IMR-90 (cell line): ENCODE data around the gene SSTR4. TPM values are rescaled to one million over a fixed set of nuclear protein-coding genes. Genes with fewer than 3 reads are reported as not detected.

Experiments
- ATAC-seq: fragments of 200-7000 bp; cut with Tn5 transposase; 2 replicates; pipeline ENCODE4 v1.9.1; 2020; ENCODE audit warnings: low read depth, mild to moderate bottlenecking, moderate library complexity
- BruUV-seq: library from RNA; stranded (reverse); fragments of 400-500 nt; replicated peaks from 2 replicates; lab custom pipeline; 2021; lab: Mats Ljungman, UMichigan
- CTCF ChIA-PET: fragments of 300-600 bp; formaldehyde crosslinking; extraction: SDS; loops from one replicate; lab custom pipeline; 2021; ENCODE audit warnings: antibody characterized with exemption; lab: Yijun Ruan, JAX
- POLR2A ChIA-PET: fragments of 300-600 bp; sonication (Branson Sonifier 250); formaldehyde crosslinking; loops from one replicate; lab custom pipeline; 2022; ENCODE audit warnings: antibody characterized with exemption; ENCODE audit not compliant: unreplicated experiment; lab: Charles Lee
- DNase-seq: peaks from one replicate; pipeline ENCODE4 v3.0.0; 2013
- H2AFZ ChIP-seq: replicated peaks from 2 replicates; pipeline ENCODE3; 2013; ENCODE audit warnings: low read length, mild to moderate bottlenecking; ENCODE audit not compliant: poor library complexity
- H2AK5ac ChIP-seq: 2 replicates; pipeline ENCODE4 v1.6.1; 2013; ENCODE audit warnings: low read depth, low read length, inconsistent platforms
- H2AK9ac ChIP-seq: replicated peaks from 2 replicates; pipeline ENCODE3; 2013; ENCODE audit warnings: mild to moderate bottlenecking, low read depth, low read length, moderate library complexity; ENCODE audit not compliant: poor library complexity
- H2BK120ac ChIP-seq: 2 replicates; pipeline ENCODE4 v1.6.1; 2013; ENCODE audit warnings: low read depth, low read length, inconsistent platforms
- H2BK15ac ChIP-seq: 3 replicates; pipeline ENCODE4 v1.6.1; 2013; ENCODE audit warnings: low read depth, low read length, inconsistent platforms
- H2BK20ac ChIP-seq: 2 replicates; pipeline ENCODE4 v1.6.1; 2013; ENCODE audit warnings: low read depth, mild to moderate bottlenecking, inconsistent platforms, low read length, moderate library complexity
- H2BK5ac ChIP-seq: 2 replicates; pipeline ENCODE4 v1.6.1; 2013; ENCODE audit warnings: mild to moderate bottlenecking, low read depth, low read length, inconsistent platforms; ENCODE audit not compliant: poor library complexity, severe bottlenecking
- H3K14ac ChIP-seq: replicated peaks from 2 replicates; pipeline ENCODE4 v1.6.1; 2013; ENCODE audit warnings: low read depth, low read length, inconsistent platforms
- H3K18ac ChIP-seq: 2 replicates; pipeline ENCODE4 v1.6.1; 2013; ENCODE audit warnings: low read depth, low read length, control low read depth
- H3K23ac ChIP-seq: 2 replicates; pipeline ENCODE4 v1.6.1; 2013; ENCODE audit warnings: low read depth, low read length, inconsistent platforms
- H3K27ac ChIP-seq: 2 replicates; pipeline ENCODE4 v1.5.1; 2013; ENCODE audit warnings: mild to moderate bottlenecking, control low read depth, low read length; ENCODE audit not compliant: insufficient read depth
- H3K27me3 ChIP-seq: 2 replicates; pipeline ENCODE4 v1.6.1; 2013; ENCODE audit warnings: low read length; ENCODE audit not compliant: control insufficient read depth, insufficient read depth
- H3K36me3 ChIP-seq: 2 replicates; pipeline ENCODE4 v1.6.1; 2013; ENCODE audit warnings: low read length, mixed read lengths; ENCODE audit not compliant: control insufficient read depth, insufficient read depth
- H3K4ac ChIP-seq: 2 replicates; pipeline ENCODE4 v1.6.1; 2013; ENCODE audit warnings: low read depth, low read length, inconsistent platforms
- H3K4me1 ChIP-seq: 2 replicates; pipeline ENCODE4 v1.6.1; 2013; ENCODE audit warnings: low read length, mixed read lengths; ENCODE audit not compliant: control insufficient read depth, insufficient read depth
- H3K4me2 ChIP-seq: 2 replicates; pipeline ENCODE4 v1.6.1; 2013; ENCODE audit warnings: low read depth, mild to moderate bottlenecking, control low read depth, low read length, moderate library complexity
- H3K4me3 ChIP-seq: 2 replicates; pipeline ENCODE4 v1.5.1; 2013; ENCODE audit warnings: low read depth, mild to moderate bottlenecking, control low read depth, low read length, moderate library complexity; ENCODE audit not compliant: insufficient read depth
- H3K56ac ChIP-seq: 2 replicates; pipeline ENCODE4 v1.6.1; 2013; ENCODE audit warnings: low read length, inconsistent platforms; ENCODE audit not compliant: insufficient read depth; ENCODE audit errors: extremely low read depth
- H3K79me1 ChIP-seq, 2 experiments: 2 replicates each; pipeline ENCODE4 v1.6.1; 2013; ENCODE audit warnings: low read length in 2 of 2, inconsistent platforms in 1 of 2, low read depth in 1 of 2
- H3K9ac ChIP-seq: 2 replicates; pipeline ENCODE4 v1.6.1; 2013; ENCODE audit warnings: low read depth, low read length, control low read depth
- H3K9me1 ChIP-seq: 2 replicates; pipeline ENCODE4 v1.6.1; 2013; ENCODE audit warnings: low read length, inconsistent platforms; ENCODE audit not compliant: insufficient read depth
- H3K9me3 ChIP-seq: 2 replicates; pipeline ENCODE4 v1.6.1; 2013; ENCODE audit warnings: low read length; ENCODE audit not compliant: control insufficient read depth, insufficient read depth
- H4K20me1 ChIP-seq: 2 replicates; pipeline ENCODE4 v1.6.1; 2013; ENCODE audit warnings: low read length, inconsistent platforms; ENCODE audit not compliant: insufficient read depth
- H4K5ac ChIP-seq: 2 replicates; pipeline ENCODE4 v1.6.1; 2013; ENCODE audit warnings: mild to moderate bottlenecking, low read depth, low read length, control low read depth
- H4K8ac ChIP-seq, 2 experiments: 2 replicates each; pipeline ENCODE4 v1.6.1; 2013; ENCODE audit warnings: low read depth in 2 of 2, low read length in 2 of 2, control low read depth in 1 of 2, inconsistent platforms in 1 of 2
- H4K91ac ChIP-seq: 2 replicates; pipeline ENCODE4 v1.6.1; 2013; ENCODE audit warnings: low read depth, low read length, inconsistent platforms; ENCODE audit not compliant: insufficient read depth
- BHLHE40 ChIP-seq: fragments of 150-350 bp; IDR thresholded peaks from 2 replicates; pipeline ENCODE4 v1.6.1; 2016; ENCODE audit warnings: mild to moderate bottlenecking, low read depth, low read length
- CEBPB ChIP-seq: IDR thresholded peaks from 2 replicates; pipeline ENCODE4 v1.6.1; 2012; ENCODE audit warnings: low read depth, low read length, improper control_type of control experiment
- CHD1 ChIP-seq: IDR thresholded peaks from 2 replicates; pipeline ENCODE4 v1.6.1; 2012; ENCODE audit warnings: low read depth, low read length, improper control_type of control experiment
- CTCF ChIP-seq: conservative IDR thresholded peaks from 2 replicates; pipeline ENCODE4 v1.5.1; 2012; ENCODE audit warnings: mild to moderate bottlenecking, low read depth, low read length, improper control_type of control experiment
- ELK1 ChIP-seq: fragments of 150-350 bp; IDR thresholded peaks from 2 replicates; pipeline ENCODE4 v1.6.1; 2016; ENCODE audit warnings: low read depth, mild to moderate bottlenecking, low read length, moderate library complexity, borderline replicate concordance
- FOS ChIP-seq: fragments of 150-350 bp; IDR thresholded peaks from 2 replicates; pipeline ENCODE4 v1.6.1; 2016; ENCODE audit warnings: low read depth, low read length
- MAFK ChIP-seq: IDR thresholded peaks from 2 replicates; pipeline ENCODE4 v1.6.1; 2012; ENCODE audit warnings: low read depth, low read length, improper control_type of control experiment
- MAZ ChIP-seq: IDR thresholded peaks from 2 replicates; pipeline ENCODE4 v1.6.1; 2012; ENCODE audit warnings: low read depth, mild to moderate bottlenecking, low read length, improper control_type of control experiment, moderate library complexity, borderline replicate concordance
- MXI1 ChIP-seq: IDR thresholded peaks from 2 replicates; pipeline ENCODE4 v1.6.1; 2012; ENCODE audit warnings: low read depth, mild to moderate bottlenecking, low read length, moderate library complexity, borderline replicate concordance
- NFE2L2 ChIP-seq: fragments of 150-350 bp; IDR thresholded peaks from 2 replicates; pipeline ENCODE4 v1.6.1; 2016; ENCODE audit warnings: low read depth, mild to moderate bottlenecking, low read length
- POLR2A ChIP-seq: IDR thresholded peaks from 2 replicates; pipeline ENCODE4 v1.6.1; 2012; ENCODE audit warnings: mild to moderate bottlenecking, low read depth, low read length
- RAD21 ChIP-seq: IDR thresholded peaks from 2 replicates; pipeline ENCODE4 v1.6.1; 2012; ENCODE audit warnings: low read length, improper control_type of control experiment
- RCOR1 ChIP-seq: IDR thresholded peaks from 2 replicates; pipeline ENCODE4 v1.6.1; 2012; ENCODE audit warnings: mild to moderate bottlenecking, low read length, improper control_type of control experiment; ENCODE audit not compliant: insufficient replicate concordance
- RFX5 ChIP-seq: IDR thresholded peaks from 2 replicates; pipeline ENCODE4 v1.8.0; 2012; ENCODE audit warnings: low read depth, mild to moderate bottlenecking, low read length, moderate library complexity
- SMC3 ChIP-seq: fragments of 150-350 bp; IDR thresholded peaks from 2 replicates; pipeline ENCODE4 v1.6.1; 2016; ENCODE audit warnings: low read depth, mild to moderate bottlenecking, antibody characterized with exemption, low read length, moderate library complexity
- USF2 ChIP-seq: fragments of 150-350 bp; IDR thresholded peaks from 2 replicates; pipeline ENCODE4 v1.6.1; 2017; ENCODE audit warnings: mild to moderate bottlenecking, antibody characterized with exemption, low read length, low read depth
- WGBS, 2 experiments: methylation state at CpG; one replicate each; pipeline versions ENCODE4 v1.1.5 to v1.1.7; 2013; ENCODE audit warnings: missing lambda C conversion rate in 2 of 2; ENCODE audit not compliant: insufficient read length in 1 of 2; ENCODE audit errors: extremely low coverage in 2 of 2; 5-methylcytosine and 5-hydroxymethylcytosine counted together
- dilution Hi-C: fragments of 300-500 bp; cut with HindIII; formaldehyde crosslinking; loops from one replicate; pipeline ENCODE4 v1.14.3; 2018; ENCODE audit warnings: low sequenced_read_pairs; ENCODE audit not compliant: unreplicated experiment
- in situ Hi-C: fragments of 300-500 bp; cut with MboI; formaldehyde crosslinking; loops from 3 replicates; pipeline ENCODE4 v1.14.3; 2019; ENCODE audit warnings: low sequenced_read_pairs, inconsistent platforms, mixed read lengths
- intact Hi-C: fragments of 100-400 bp; cut with micrococcal nuclease; formaldehyde crosslinking; loops from 2 replicates; pipeline ENCODE4 v1.10.0; 2022
- polyA plus RNA-seq, 3 experiments: library from polyadenylated mRNA; depleted of rRNA; stranded (reverse); fragments of >200 nt; gene quantifications; 2 replicates each; pipeline ENCODE4 v1.2.3, GENCODE V29; 2012; ENCODE audit warnings: low replicate concordance in 1 of 3
- total RNA-seq: library from RNA; depleted of rRNA; stranded (reverse); fragments of >200 nt; gene quantifications from 2 replicates; pipeline ENCODE4 v1.2.3, GENCODE V29; 2012

Gene SSTR4
- total and polyA plus RNA-seq, 2 of the 4 experiments (the other 2 are of a cell fraction): not detected

- Histone ChIP-seq H3K79me1 (no peaks in the 10 kb centered on the region), H3K56ac (no peak overlapping the region), H3K36me3 (no peaks in the 10 kb centered on the region), H3K18ac (no peak overlapping the region), H4K8ac (no peak overlapping the region), H3K4me2 (no peak overlapping the region), H3K27ac (no peak overlapping the region), H4K5ac (no peak overlapping the region), H4K91ac (no peak overlapping the region), H2BK5ac (no peak overlapping the region), H3K4me3 (no peak overlapping the region), H3K27me3 (peaks cover 27% of the 10 kb centered on the region), H2AK5ac (no peak overlapping the region), H3K14ac (no peak overlapping the region), H3K9me1 (no peaks in the 10 kb centered on the region), H3K9ac (no peak overlapping the region), H2BK20ac (no peak overlapping the region), H4K20me1 (no peaks in the 10 kb centered on the region), H2BK120ac (no peak overlapping the region), H3K9me3 (no peaks in the 10 kb centered on the region), H3K23ac (no peak overlapping the region), H3K4me1 (no peaks in the 10 kb centered on the region; the same call in 1 of the 2 replicates), H2BK15ac (no peak overlapping the region), H2AK9ac (no peak overlapping the region), H3K4ac (no peak overlapping the region), H2AFZ (peak overlapping the region; percentile 21)
- 90% methylated on average over 35 of the region's 41 CpGs; no CpG with 5 or more reads in 1 of the 2 experiments for WGBS, 2 experiments
- TF ChIP-seq SMC3 (no peak), CTCF (no peak), MAFK (no peak), CHD1 (no peak), RCOR1 (no peak), FOS (no peak), RAD21 (no peak), NFE2L2 (no peak), MXI1 (no peak), POLR2A (no peak), MAZ (no peak), RFX5 (no peak), CEBPB (no peak), USF2 (no peak), BHLHE40 (no peak), ELK1 (no peak)
- ChIA-PET POLR2A (no interaction called here), CTCF (no interaction called here)
- ATAC-seq (no peak), DNase-seq (no peak)
- intact Hi-C loops (no loop called here), in situ Hi-C loops (no loop called here), dilution Hi-C loops (no loop called here)
- BruUV-seq: no TSS peak
These were observed 619 bp downstream of the SSTR4 start for GRCh38 chr20:23035731-23036130.
